BLaER1 treated with 17β-estradiol and CSF1 and Interleukin-3, amounts not matched to agents 10 nM and 100 nM (cell line): Measurements from ENCODE around the gene CDC42BPA.
"Not testable (repeated sequence)": the region's sequence is repeated elsewhere in the genome, so short reads cannot be mapped to it uniquely, and the experiment has no call there.

ENCODE experiments used
- H3K27ac ChIP-seq, 11 experiments: shearing (Covaris generic); formaldehyde crosslinking; 2 replicates each; pipeline ENCODE4 v1.8.1; 2022
- H3K27me3 ChIP-seq, 11 experiments: shearing (Covaris generic); formaldehyde crosslinking; 2 replicates each; pipeline ENCODE4 v1.8.1; 2022
- H3K36me3 ChIP-seq, 11 experiments: shearing (Covaris generic); formaldehyde crosslinking; 2 replicates each; pipeline ENCODE4 v1.8.1; 2022
- H3K4me1 ChIP-seq, 10 experiments: shearing (Covaris generic); formaldehyde crosslinking; 2 replicates each; pipeline ENCODE4 v1.8.1; 2022
- H3K4me2 ChIP-seq, 11 experiments: shearing (Covaris generic); formaldehyde crosslinking; 2 replicates each; pipeline ENCODE4 v1.8.1; 2022
- H3K4me3 ChIP-seq, 10 experiments: shearing (Covaris generic); formaldehyde crosslinking; 2 replicates each; pipeline ENCODE4 v1.8.1; 2022
- H3K9ac ChIP-seq, 11 experiments: shearing (Covaris generic); formaldehyde crosslinking; 2 replicates each; pipeline ENCODE4 v1.8.1; 2022
- H3K9me3 ChIP-seq, 11 experiments: shearing (Covaris generic); formaldehyde crosslinking; replicated peaks in 1 of 11; 2 replicates each; pipeline ENCODE4 v1.8.1; 2022
- H4K20me1 ChIP-seq, 11 experiments: shearing (Covaris generic); formaldehyde crosslinking; 2 replicates each; pipeline ENCODE4 v1.8.1; 2022
- Cebpa-rat ChIP-seq, 11 experiments: shearing (Covaris generic); IDR thresholded peaks; 2 replicates each; pipeline ENCODE4 v1.8.1; 2022

CDC42BPA gene

DNA sequence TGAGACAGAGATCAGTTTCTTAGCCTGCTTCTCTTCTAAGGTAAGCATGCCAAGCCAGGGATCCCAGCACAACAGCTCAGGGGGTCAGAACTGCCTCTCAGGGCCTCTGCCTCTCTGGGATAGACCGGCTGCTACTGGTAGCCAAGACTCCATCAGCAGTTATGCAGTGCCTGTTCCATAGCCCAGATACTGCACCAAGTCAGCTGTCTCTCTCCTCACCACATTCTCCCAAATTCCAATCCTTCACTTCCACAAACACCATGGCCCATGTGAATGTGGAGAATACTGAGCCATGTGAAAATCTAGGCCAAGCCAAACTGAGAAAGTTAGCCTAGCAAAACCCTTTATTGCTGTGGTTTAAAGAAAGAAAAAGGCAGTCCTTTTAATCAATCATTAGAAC lies 37.5 kb downstream of the CDC42BPA start:
- H3K27ac ChIP-seq, result no peak overlapping the region
- H3K27me3 ChIP-seq, result no peaks in the 10 kb centered on the region
- no peak overlapping the region for H3K9ac ChIP-seq
- TF ChIP-seq Cebpa-rat (IDR thresholded peaks at IDR 0.05), result no peak
- H4K20me1 ChIP-seq, result no peaks in the 10 kb centered on the region
- no peak overlapping the region for H3K4me3 ChIP-seq
- H3K4me1 ChIP-seq, result no peaks in the 10 kb centered on the region
- H3K4me2 ChIP-seq, result no peak overlapping the region
- H3K9me3 ChIP-seq, result peaks cover 22 to 32% (median 25%) of the 10 kb centered on the region in 11 experiments
- H3K36me3 ChIP-seq, result peaks cover 0 to 21% (median 9%) of the 10 kb centered on the region in 11 experiments; a peak in 14 of 22 replicates

DNA sequence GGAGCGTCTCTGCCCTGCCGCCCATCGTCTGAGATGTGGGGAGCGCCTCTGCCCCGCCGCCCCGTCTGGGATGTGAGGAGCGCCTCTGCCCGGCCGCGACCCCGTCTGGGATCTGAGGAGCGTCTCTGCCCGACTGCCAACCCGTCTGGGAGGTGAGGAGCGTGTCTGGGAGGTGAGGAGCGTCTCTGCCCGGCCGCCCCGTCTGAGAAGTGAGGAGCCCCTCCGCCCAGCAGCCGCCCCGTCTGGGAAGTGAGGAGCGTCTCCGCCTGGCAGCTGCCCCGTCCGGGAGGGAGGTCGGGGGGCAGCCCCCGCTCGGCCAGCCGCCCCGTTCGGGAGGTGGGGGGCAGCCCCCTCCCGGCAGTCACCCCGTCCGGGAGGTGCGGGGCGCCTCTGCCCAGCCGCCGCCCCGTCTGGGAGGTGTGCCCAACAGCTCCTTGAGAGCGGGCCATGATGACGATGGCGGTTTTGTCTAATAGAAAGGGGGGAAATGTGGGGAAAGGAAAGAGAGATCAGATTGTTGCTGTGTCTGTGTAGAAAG lies 42.1 kb downstream of the CDC42BPA start:
- not testable (repeated sequence) for H4K20me1 ChIP-seq, H3K4me2 ChIP-seq, H3K4me1 ChIP-seq, H3K4me3 ChIP-seq, H3K9ac ChIP-seq, H3K27ac ChIP-seq, H3K27me3 ChIP-seq, H3K36me3 ChIP-seq
- H3K9me3 ChIP-seq, result peaks cover 6 to 18% (median 11%) of the 10 kb centered on the region in 11 experiments; a peak in 21 of 22 replicates

DNA sequence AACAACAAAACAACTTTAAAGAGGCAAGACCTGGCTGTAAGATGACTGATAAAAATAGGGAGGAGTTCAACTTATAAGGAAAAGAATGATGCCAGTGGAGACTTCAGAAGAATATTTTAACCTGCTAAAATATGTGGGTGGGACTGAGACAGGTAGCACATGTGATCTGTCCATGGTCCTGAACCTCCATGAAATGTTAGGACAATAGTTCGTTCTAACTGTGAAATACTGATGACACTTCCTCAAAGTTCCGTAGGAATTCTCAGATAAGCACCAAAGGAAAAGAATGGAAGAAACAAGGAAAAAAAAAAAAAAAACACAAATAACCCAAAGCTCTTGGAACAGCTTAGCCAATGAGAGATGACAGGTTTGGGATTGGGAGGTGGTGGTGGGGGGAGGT lies 44.7 kb downstream of the CDC42BPA start:
- Histone ChIP-seq H3K9ac (no peak overlapping the region), H3K4me2 (no peak overlapping the region), H3K4me3 (no peak overlapping the region), H3K4me1 (no peaks in the 10 kb centered on the region), H3K36me3 (no peaks in the 10 kb centered on the region), H3K27me3 (no peaks in the 10 kb centered on the region), H3K9me3 (peaks cover 6 to 18% (median 11%) of the 10 kb centered on the region in 11 experiments; a peak in 21 of 22 replicates), H3K27ac (no peak overlapping the region), H4K20me1 (peaks cover 0 to 14% (median 0%) of the 10 kb centered on the region in 11 experiments; a peak in 2 of 22 replicates)
- TF ChIP-seq Cebpa-rat (IDR thresholded peaks at IDR 0.05), result no peak

DNA sequence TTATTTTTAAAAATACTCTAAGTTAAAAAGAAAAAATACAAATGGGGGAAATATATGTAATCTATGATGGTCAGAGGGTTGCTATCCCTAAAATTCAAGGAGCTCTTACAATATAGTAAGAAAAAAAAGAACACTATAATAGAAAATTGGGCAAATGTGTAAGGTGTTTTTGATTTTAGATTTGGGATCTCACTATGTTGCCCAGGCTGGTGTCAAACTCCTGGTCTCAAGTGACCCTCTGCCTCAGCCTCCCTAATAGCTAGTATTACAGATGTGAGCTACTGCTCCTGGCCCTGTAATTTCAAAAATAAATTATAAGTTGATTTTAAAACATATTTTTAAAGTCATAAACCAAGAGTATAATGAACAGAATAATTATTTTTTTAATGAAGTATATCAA lies 45.9 kb downstream of the CDC42BPA start:
- H3K27ac ChIP-seq, result no peak overlapping the region
- peaks cover 6 to 12% (median 11%) of the 10 kb centered on the region in 11 experiments; a peak in 21 of 22 replicates for H3K9me3 ChIP-seq
- no peaks in the 10 kb centered on the region for H3K27me3 ChIP-seq
- no peak for TF ChIP-seq Cebpa-rat (IDR thresholded peaks at IDR 0.05)
- H3K4me3 ChIP-seq, result no peak overlapping the region
- no peaks in the 10 kb centered on the region for H3K36me3 ChIP-seq
- no peaks in the 10 kb centered on the region for H3K4me1 ChIP-seq
- peaks cover 0 to 18% (median 0%) of the 10 kb centered on the region in 11 experiments; a peak in 2 of 22 replicates for H4K20me1 ChIP-seq
- H3K4me2 ChIP-seq, result no peak overlapping the region
- H3K9ac ChIP-seq, result no peak overlapping the region

DNA sequence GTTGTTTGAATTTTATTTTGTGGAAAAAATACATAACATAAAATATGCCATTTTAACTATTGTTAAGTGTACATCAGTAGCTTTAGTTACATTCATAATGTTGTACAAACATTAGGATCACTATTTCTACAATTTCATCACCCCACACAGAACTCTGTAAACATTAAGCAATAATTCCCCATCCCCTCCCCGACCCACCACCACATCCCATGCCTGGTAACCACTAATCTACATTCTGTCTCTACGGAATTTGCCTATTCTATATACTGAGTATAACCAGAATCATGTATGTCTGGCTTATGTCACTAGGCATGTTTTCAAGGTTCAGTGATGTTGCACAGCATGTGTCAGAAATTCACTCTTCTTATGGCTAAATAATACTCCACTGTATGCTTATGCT lies 47.7 kb downstream of the CDC42BPA start:
- no peak for TF ChIP-seq Cebpa-rat (IDR thresholded peaks at IDR 0.05)
- Histone ChIP-seq H3K27me3 (no peaks in the 10 kb centered on the region), H3K4me2 (no peak overlapping the region), H4K20me1 (peaks cover 0 to 29% (median 0%) of the 10 kb centered on the region in 11 experiments; a peak in 2 of 22 replicates), H3K36me3 (no peaks in the 10 kb centered on the region), H3K9me3 (peaks cover 0 to 1% (median 1%) of the 10 kb centered on the region in 11 experiments; a peak in 9 of 22 replicates), H3K9ac (no peak overlapping the region), H3K27ac (no peak overlapping the region), H3K4me1 (no peaks in the 10 kb centered on the region), H3K4me3 (no peak overlapping the region)

DNA sequence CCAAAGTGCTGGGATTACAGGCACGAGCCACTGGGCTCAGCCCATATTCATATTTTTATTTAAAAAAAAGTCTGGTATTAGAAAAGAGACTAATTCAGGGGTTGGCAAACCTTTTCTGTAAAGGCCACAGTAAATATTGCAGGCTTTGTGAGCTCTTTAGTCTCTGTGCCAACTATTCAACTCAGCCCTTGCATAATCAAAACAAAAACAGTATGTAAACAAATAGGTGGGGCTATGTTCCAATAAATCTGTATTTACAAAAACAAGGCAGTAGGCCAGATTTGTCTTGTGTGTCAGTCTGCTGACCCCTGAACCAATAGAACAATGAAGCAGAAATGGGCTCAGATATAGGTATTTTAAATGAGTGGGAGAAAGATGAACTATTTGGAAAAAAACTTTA lies 49.3 kb downstream of the CDC42BPA start:
- no peaks in the 10 kb centered on the region for H3K27me3 ChIP-seq
- no peaks in the 10 kb centered on the region for H3K4me1 ChIP-seq
- H3K4me3 ChIP-seq, result no peak overlapping the region
- peaks cover 0 to 32% (median 0%) of the 10 kb centered on the region in 11 experiments; a peak in 2 of 22 replicates for H4K20me1 ChIP-seq
- no peak overlapping the region for H3K27ac ChIP-seq
- no peaks in the 10 kb centered on the region for H3K36me3 ChIP-seq
- no peak overlapping the region for H3K9ac ChIP-seq
- no peak overlapping the region for H3K4me2 ChIP-seq
- H3K9me3 ChIP-seq, result no peaks in the 10 kb centered on the region
- no peak for TF ChIP-seq Cebpa-rat (IDR thresholded peaks at IDR 0.05)

DNA sequence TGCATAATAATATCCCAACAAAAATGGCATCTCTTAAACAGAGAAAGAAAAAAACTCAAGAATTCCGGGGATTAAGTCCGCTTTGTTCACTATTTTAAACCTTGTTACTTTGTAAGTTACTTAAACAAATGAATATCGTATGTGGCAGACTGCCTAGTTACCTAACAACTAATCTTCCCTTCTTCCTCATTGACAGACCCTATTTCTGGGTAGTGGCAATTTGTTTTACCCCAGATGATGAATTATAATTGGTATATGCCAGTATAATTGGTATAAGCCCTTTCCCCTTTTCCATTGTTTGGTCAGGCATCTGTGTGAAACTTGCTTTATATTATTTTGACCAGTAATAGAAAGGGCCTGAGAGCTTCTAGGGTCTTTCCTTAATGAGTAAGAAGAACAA lies 52.4 kb downstream of the CDC42BPA start:
- TF ChIP-seq Cebpa-rat (IDR thresholded peaks at IDR 0.05), result no peak

DNA sequence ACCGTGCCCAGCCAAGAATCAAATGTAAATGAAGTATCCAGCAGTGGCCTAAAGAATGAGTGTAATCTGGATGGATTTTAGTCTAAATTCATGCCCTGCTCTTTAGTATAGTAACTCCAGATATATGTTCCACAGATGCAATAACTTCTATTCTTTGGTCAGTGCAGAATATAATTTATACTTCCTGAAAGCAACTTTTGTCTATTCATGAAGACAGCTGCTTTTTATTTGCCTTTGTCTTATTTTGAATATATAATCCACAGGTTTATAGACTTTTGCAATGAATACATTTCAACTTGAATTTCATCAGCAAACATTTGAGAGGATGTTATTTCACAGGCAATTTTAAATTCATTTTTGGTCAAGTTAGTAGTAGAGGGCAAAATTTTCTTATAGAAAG lies 54.4 kb downstream of the CDC42BPA start:
- no peaks in the 10 kb centered on the region for H3K9me3 ChIP-seq
- H3K9ac ChIP-seq, result no peak overlapping the region
- no peaks in the 10 kb centered on the region for H3K36me3 ChIP-seq
- H3K27ac ChIP-seq, result no peak overlapping the region
- no peak for TF ChIP-seq Cebpa-rat (IDR thresholded peaks at IDR 0.05)
- no peaks in the 10 kb centered on the region for H3K4me1 ChIP-seq
- H3K27me3 ChIP-seq, result no peaks in the 10 kb centered on the region
- H3K4me3 ChIP-seq, result no peak overlapping the region
- H3K4me2 ChIP-seq, result no peak overlapping the region
- H4K20me1 ChIP-seq, result peaks cover 0 to 32% (median 0%) of the 10 kb centered on the region in 11 experiments; a peak in 1 of 22 replicates

More for the DNA sequence above, 52.4 kb downstream of the CDC42BPA start:
- no peak overlapping the region for H3K4me3 ChIP-seq
- no peaks in the 10 kb centered on the region for H3K4me1 ChIP-seq
- H3K27ac ChIP-seq, result no peak overlapping the region
- H3K27me3 ChIP-seq, result no peaks in the 10 kb centered on the region
- no peak overlapping the region for H3K4me2 ChIP-seq
- no peak overlapping the region for H3K9ac ChIP-seq
- peaks cover 0 to 34% (median 0%) of the 10 kb centered on the region in 11 experiments; a peak in 2 of 22 replicates for H4K20me1 ChIP-seq
- H3K36me3 ChIP-seq, result no peaks in the 10 kb centered on the region
- H3K9me3 ChIP-seq, result no peaks in the 10 kb centered on the region

DNA sequence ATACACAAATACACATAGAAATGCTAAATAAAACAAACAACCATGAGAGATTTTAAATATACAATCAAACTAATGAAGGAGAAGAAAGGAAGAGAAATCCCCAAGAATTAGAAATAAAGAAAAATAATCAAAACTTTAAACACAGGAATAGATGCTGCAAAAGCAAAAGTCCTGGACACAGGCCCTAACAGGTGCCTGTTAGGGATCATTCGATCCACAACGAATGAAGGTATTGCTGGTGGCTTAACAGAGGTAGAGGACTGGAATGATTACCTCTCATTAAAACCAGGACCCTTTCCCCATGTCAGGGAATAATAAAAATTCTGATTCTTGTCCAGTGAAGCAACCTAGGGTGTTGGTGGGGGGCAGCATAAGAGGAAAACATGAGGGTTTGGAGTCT lies 56.8 kb downstream of the CDC42BPA start:
- no peaks in the 10 kb centered on the region for H3K4me1 ChIP-seq
- H3K36me3 ChIP-seq, result no peaks in the 10 kb centered on the region
- no peak overlapping the region for H3K4me3 ChIP-seq
- H4K20me1 ChIP-seq, result peaks cover 0 to 24% (median 0%) of the 10 kb centered on the region in 11 experiments; a peak in 1 of 22 replicates
- H3K9ac ChIP-seq, result no peak overlapping the region
- no peaks in the 10 kb centered on the region for H3K9me3 ChIP-seq
- no peaks in the 10 kb centered on the region for H3K27me3 ChIP-seq
- no peak overlapping the region for H3K27ac ChIP-seq
- H3K4me2 ChIP-seq, result no peak overlapping the region
- no peak for TF ChIP-seq Cebpa-rat (IDR thresholded peaks at IDR 0.05)

DNA sequence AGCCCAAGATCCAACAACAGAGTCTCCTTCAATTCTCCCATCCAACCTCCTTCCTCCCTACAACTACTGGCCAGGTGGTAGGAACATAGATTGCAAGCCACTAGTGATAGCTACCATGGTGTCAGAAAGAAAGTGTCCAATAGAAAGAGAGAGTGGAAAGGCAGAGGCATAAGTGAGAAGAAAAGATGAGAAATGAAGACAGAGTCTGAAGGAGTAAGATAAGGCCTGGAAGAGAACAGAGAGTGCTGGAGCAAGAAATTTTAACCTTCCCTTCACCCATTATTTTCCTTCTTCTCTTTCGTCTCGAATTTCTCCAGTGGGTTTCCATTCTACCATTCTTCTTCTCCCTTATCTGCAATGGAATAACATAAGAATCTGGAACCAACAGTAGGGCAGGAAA lies 57.9 kb downstream of the CDC42BPA start:
- Histone ChIP-seq H3K4me1 (no peaks in the 10 kb centered on the region), H3K27ac (no peak overlapping the region), H3K9me3 (no peaks in the 10 kb centered on the region), H3K9ac (no peak overlapping the region), H3K27me3 (no peaks in the 10 kb centered on the region), H4K20me1 (peaks cover 0 to 16% (median 0%) of the 10 kb centered on the region in 11 experiments; a peak in 1 of 22 replicates), H3K4me3 (no peak overlapping the region), H3K36me3 (no peaks in the 10 kb centered on the region), H3K4me2 (no peak overlapping the region)
- TF ChIP-seq Cebpa-rat (IDR thresholded peaks at IDR 0.05), result no peak
